H7 (cell line): ENCODE data around the gene TMEM132D. TPM values are rescaled to one million over a fixed set of nuclear protein-coding genes. Genes with fewer than 3 reads are reported as not detected.
"Not testable (repeated sequence)": the region's sequence is repeated elsewhere in the genome, so short reads cannot be mapped to it uniquely, and the experiment has no call there.

Experiments used
- DNase-seq: peaks from one replicate; pipeline ENCODE4 v3.0.0; 2012
- H3K27me3 ChIP-seq: 2 replicates; pipeline ENCODE4 v1.6.0; 2011; ENCODE audit warnings: mild to moderate bottlenecking, low read length; ENCODE audit not compliant: control insufficient read depth, insufficient read depth
- H3K36me3 ChIP-seq: replicated peaks from 2 replicates; pipeline ENCODE4 v1.5.1; 2011; ENCODE audit warnings: low read length; ENCODE audit not compliant: control insufficient read depth, insufficient read depth
- H3K4me3 ChIP-seq: 2 replicates; pipeline ENCODE4 v1.5.1; 2011; ENCODE audit warnings: low read depth, mild to moderate bottlenecking, control low read depth, low read length, moderate library complexity; ENCODE audit not compliant: insufficient read depth
- total RNA-seq: library from RNA; depleted of rRNA; stranded (reverse); fragments of >200 nt; shearing (Covaris generic); gene quantifications from 2 replicates; pipeline ENCODE4 v1.2.3, GENCODE V29; 2014

Gene TMEM132D
- total RNA-seq, 1 experiment from 2014 or later, result 13.0 TPM

DNA sequence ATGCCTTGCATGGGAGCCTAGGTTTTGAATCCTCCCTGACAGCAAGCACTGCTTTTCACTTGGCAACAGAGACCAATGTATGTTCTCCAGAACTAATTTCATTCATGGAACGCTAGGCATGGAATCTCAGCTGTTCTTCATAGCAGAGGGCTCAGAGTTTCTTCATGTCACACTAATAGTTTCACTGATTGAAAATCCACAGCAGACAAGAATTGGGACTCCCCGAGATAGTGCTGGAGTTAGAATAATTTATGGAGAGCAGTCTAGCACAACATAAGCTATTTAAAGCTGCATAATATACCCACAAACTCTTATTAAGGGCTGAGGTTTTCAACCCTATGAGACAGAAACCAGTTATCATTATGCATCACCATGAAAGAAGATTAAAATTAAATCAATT, 342.5 kb downstream of the TMEM132D start:
- Histone ChIP-seq H3K4me3 (no peak overlapping the region), H3K36me3 (no peaks in the 10 kb centered on the region), H3K27me3 (no peaks in the 10 kb centered on the region)
- no peak for DNase-seq

- DNase-seq, result no peak
- Histone ChIP-seq H3K27me3 (no peaks in the 10 kb centered on the region), H3K36me3 (no peaks in the 10 kb centered on the region), H3K4me3 (no peak overlapping the region)
Measured at GRCh38 chr12:129559776-129560175, 344.0 kb downstream of the TMEM132D start.

- H3K36me3 ChIP-seq, result no peaks in the 10 kb centered on the region
- H3K4me3 ChIP-seq, result no peak overlapping the region
- no peak for DNase-seq
- H3K27me3 ChIP-seq, result no peaks in the 10 kb centered on the region
Measured at GRCh38 chr12:129558036-129558435, 345.8 kb downstream of the TMEM132D start.

- H3K4me3 ChIP-seq, result no peak overlapping the region
- DNase-seq, result no peak
- H3K27me3 ChIP-seq, result no peaks in the 10 kb centered on the region
- no peaks in the 10 kb centered on the region for H3K36me3 ChIP-seq
Measured at GRCh38 chr12:129556082-129556481, 347.7 kb downstream of the TMEM132D start.

GRCh38 chr12:129552996-129553750, 350.7 kb downstream of the TMEM132D start:
- DNase-seq, result no peak
- Histone ChIP-seq H3K36me3 (no peaks in the 10 kb centered on the region), H3K27me3 (no peaks in the 10 kb centered on the region), H3K4me3 (no peak overlapping the region)

DNA sequence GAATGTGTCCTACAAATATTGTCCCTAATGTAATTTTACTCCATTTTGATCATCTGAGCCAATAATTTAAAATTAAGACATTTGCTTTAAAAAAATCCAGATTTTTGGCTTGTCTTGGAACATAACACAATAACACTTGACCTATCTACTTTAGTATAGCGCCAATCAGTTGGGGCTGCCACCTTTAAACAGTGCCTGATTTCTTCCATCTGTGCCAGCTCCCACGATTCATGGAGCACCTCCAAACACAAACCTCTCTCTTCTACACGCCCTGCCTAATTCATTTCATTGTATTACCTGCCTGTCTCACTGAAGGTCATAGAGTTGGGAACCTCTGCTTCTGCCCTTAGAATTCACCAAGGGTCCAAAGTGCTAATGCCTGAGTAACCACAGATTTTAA, 352.4 kb downstream of the TMEM132D start:
- no peaks in the 10 kb centered on the region for H3K27me3 ChIP-seq
- DNase-seq, result no peak
- H3K4me3 ChIP-seq, result no peak overlapping the region
- H3K36me3 ChIP-seq, result no peaks in the 10 kb centered on the region

- H3K27me3 ChIP-seq, result no peaks in the 10 kb centered on the region
- H3K4me3 ChIP-seq, result no peak overlapping the region
- H3K36me3 ChIP-seq, result no peaks in the 10 kb centered on the region
- no peak for DNase-seq
Measured at GRCh38 chr12:129550353-129550752, 353.5 kb downstream of the TMEM132D start.

DNA sequence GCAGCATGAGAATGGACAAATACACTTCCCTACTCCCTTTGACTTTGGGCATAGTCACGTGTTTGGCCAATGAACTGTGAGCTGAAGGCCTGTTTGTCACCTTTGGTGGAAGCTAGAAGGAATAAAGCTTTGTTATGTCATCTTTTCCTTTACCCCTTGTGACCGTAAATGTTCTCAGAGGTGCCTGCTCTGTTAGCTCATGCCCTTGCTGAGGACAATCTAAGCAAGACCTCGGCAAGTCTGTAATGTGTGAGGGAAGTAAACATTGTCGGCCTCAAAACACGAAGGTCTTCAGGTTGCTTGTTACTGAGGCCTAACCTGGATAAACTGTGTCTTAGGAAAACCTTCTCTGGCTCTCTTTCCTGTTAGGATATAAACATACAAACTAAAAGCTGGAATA, 354.2 kb downstream of the TMEM132D start:
- H3K4me3 ChIP-seq, result no peak overlapping the region
- no peaks in the 10 kb centered on the region for H3K36me3 ChIP-seq
- H3K27me3 ChIP-seq, result no peaks in the 10 kb centered on the region
- no peak for DNase-seq

GRCh38 chr12:129549020-129549419, 354.8 kb downstream of the TMEM132D start:
- not testable (repeated sequence) for H3K4me3 ChIP-seq, H3K27me3 ChIP-seq, DNase-seq, H3K36me3 ChIP-seq

DNA sequence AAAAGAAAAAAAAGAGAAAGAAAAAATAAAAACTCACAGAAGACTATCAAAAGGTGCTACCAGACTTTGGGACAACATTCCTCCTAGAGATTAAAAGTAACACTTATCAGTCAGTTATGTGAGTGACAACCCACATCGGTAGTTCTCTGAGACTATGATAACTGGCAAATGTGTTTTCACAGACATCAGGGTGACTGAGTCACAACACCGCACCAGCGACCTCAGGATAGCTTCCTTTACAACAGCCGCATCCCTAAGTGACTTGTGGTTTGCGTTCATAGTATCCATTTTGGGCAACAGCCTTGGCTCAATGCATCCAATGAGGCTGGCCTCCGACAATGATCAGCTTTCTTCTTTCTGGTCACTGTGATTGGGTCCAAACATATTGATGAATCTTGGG, 359.1 kb downstream of the TMEM132D start:
- Histone ChIP-seq H3K4me3 (no peak overlapping the region), H3K36me3 (no peaks in the 10 kb centered on the region), H3K27me3 (no peaks in the 10 kb centered on the region)
- no peak for DNase-seq

- DNase-seq, result no peak
Measured at GRCh38 chr12:129540954-129541353, 362.9 kb downstream of the TMEM132D start.

DNA sequence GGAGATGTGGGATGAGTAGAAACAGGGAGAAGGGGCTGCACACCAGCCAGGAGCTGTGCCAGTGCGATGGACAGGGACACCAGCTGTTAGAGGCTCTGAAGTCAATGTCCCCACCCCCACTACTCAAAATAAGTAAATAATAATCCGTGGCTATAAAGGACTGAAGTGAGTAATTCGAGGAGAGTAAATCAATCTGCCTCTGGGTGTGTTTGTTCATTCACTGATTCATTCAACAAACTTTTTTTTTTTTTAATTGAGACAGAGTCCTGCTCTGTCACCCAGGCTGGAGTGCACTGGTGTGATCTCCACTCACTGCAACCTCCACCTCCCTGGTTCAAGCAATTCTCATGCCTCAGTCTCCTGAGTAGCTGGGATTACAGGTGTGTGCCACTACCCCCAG, 363.6 kb downstream of the TMEM132D start:
- no peaks in the 10 kb centered on the region for H3K27me3 ChIP-seq
- no peaks in the 10 kb centered on the region for H3K36me3 ChIP-seq
- no peak for DNase-seq
- no peak overlapping the region for H3K4me3 ChIP-seq

More at GRCh38 chr12:129540954-129541353, 362.9 kb downstream of the TMEM132D start:
- no peaks in the 10 kb centered on the region for H3K36me3 ChIP-seq
- no peaks in the 10 kb centered on the region for H3K27me3 ChIP-seq
- H3K4me3 ChIP-seq, result no peak overlapping the region

- H3K27me3 ChIP-seq, DNase-seq, H3K36me3 ChIP-seq, H3K4me3 ChIP-seq: not testable (repeated sequence)
Measured at GRCh38 chr12:129538724-129539335, 365.0 kb downstream of the TMEM132D start.

DNA sequence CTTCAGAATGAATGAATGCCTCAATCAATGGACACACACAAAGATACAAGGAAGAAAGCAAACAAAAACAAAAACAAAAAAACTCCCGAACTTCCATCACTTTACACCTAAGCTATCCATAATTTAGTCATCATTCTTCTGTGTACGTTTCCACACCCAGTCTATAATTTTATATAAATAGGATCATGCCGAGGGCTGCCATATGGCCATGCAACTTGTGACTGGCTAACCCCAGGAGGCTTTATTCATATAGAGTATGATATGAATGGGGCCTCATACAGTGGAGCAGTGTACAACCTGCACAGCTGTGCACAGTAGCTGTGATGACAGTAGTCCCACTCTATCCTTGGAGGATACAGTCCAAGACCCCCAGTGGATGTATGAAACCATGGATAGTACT, 365.7 kb downstream of the TMEM132D start:
- no peak for DNase-seq
- Histone ChIP-seq H3K36me3 (no peaks in the 10 kb centered on the region), H3K4me3 (no peak overlapping the region), H3K27me3 (no peaks in the 10 kb centered on the region)

GRCh38 chr12:129534966-129535750, 368.7 kb downstream of the TMEM132D start:
- no peak for DNase-seq

More at GRCh38 chr12:129534966-129535750, 368.7 kb downstream of the TMEM132D start:
- H3K4me3 ChIP-seq, result no peak overlapping the region
- no peaks in the 10 kb centered on the region for H3K27me3 ChIP-seq
- no peaks in the 10 kb centered on the region for H3K36me3 ChIP-seq
